ENCODE data around the gene CSNK1D. TPM values are rescaled to one million over a fixed set of nuclear protein-coding genes. Genes with fewer than 3 reads are reported as not detected.

The CSNK1D gene
- total and polyA plus RNA-seq, 7 experiments from 2014 or later, result 46.1 to 249 (median 170) TPM

- H3K36me3 ChIP-seq (ENCODE audit: control insufficient read depth in 2 of 3, insufficient read depth in 3 of 3, low read length in 3 of 3), result peaks cover 29 to 72% (median 40%) of the 10 kb centered on the region in 3 experiments
- H3K27ac ChIP-seq (ENCODE audit: low read depth, low read length), result no peak overlapping the region
- intact Hi-C loops (cut with micrococcal nuclease), result loop anchor here in 1 of 2 donors (2.0 kb wide), 1 partner anchor 77 kb away; no protein-coding TSS in a partner anchor
- H3K4me1 ChIP-seq (ENCODE audit: control insufficient read depth in 2 of 2, insufficient read depth in 2 of 2, low read length in 2 of 2), result peaks cover 3 to 28% of the 10 kb centered on the region in 2 donors
- H3K4me3 Mint-ChIP-seq, result peak overlapping the region in 1 of 10 donors; percentile 32
- peaks cover 14 to 28% (median 17%) of the 10 kb centered on the region in 5 donors for H3K36me3 Mint-ChIP-seq
- ChIA-PET POLR2A (interaction anchor here (1.9 kb wide), 1 partner anchor 12 kb away, joined by 5 read pairs; no protein-coding TSS in a partner anchor), CTCF (no interaction called here)
- H3K27ac Mint-ChIP-seq, result peak overlapping the region in 7 of 9 donors; percentile 42 to 83 (median 73)
- H3K27me3 Mint-ChIP-seq, result no peaks in the 10 kb centered on the region
- ATAC-seq (no peak), DNase-seq (no peak)
- no peaks in the 10 kb centered on the region for H3K9me3 ChIP-seq (ENCODE audit: control insufficient read depth in 2 of 3, low read length in 3 of 3)
- no peak overlapping the region for H3K4me3 ChIP-seq (ENCODE audit: low read length)
- peaks cover 0 to 4% (median 0%) of the 10 kb centered on the region in 11 donors for H3K9me3 Mint-ChIP-seq
- H3K27me3 ChIP-seq (ENCODE audit: control insufficient read depth in 2 of 2, insufficient read depth in 2 of 2, low read length in 2 of 2), result no peaks in the 10 kb centered on the region
- peaks cover 15 to 63% (median 42%) of the 10 kb centered on the region in 7 donors for H3K4me1 Mint-ChIP-seq
Measured at GRCh38 chr17:82243648-82244412, 29.7 kb downstream of the CSNK1D start.

- peaks cover 8 to 36% of the 10 kb centered on the region in 2 donors for H3K4me1 ChIP-seq (ENCODE audit: control insufficient read depth in 2 of 2, insufficient read depth in 2 of 2, low read length in 2 of 2)
- ATAC-seq (no peak), DNase-seq (no peak)
- no peak overlapping the region for H3K4me3 Mint-ChIP-seq
- no peaks in the 10 kb centered on the region for H3K27me3 ChIP-seq (ENCODE audit: control insufficient read depth in 2 of 2, insufficient read depth in 2 of 2, low read length in 2 of 2)
- no peak overlapping the region for H3K27ac ChIP-seq (ENCODE audit: low read depth, low read length)
- H3K9me3 ChIP-seq (ENCODE audit: control insufficient read depth in 2 of 3, low read length in 3 of 3), result no peaks in the 10 kb centered on the region
- intact Hi-C loops (cut with micrococcal nuclease), result no loop called here
- H3K36me3 ChIP-seq (ENCODE audit: control insufficient read depth in 2 of 3, insufficient read depth in 3 of 3, low read length in 3 of 3), result peaks cover 29 to 65% (median 32%) of the 10 kb centered on the region in 3 experiments
- peak overlapping the region in 1 of 9 donors; percentile 58 for H3K27ac Mint-ChIP-seq
- ChIA-PET POLR2A (interaction anchor here (0.5 to 1.9 kb wide), 4 partner anchors 8 to 55 kb away, joined by 4 to 5 read pairs (median 4); no protein-coding TSS in a partner anchor), CTCF (interaction anchor here (1.9 kb wide), 1 partner anchor 37 kb away, joined by 5 read pairs; no protein-coding TSS in a partner anchor)
- H3K4me1 Mint-ChIP-seq, result peaks cover 17 to 68% (median 46%) of the 10 kb centered on the region in 7 donors
- peaks cover 12 to 23% (median 14%) of the 10 kb centered on the region in 5 donors for H3K36me3 Mint-ChIP-seq
- H3K9me3 Mint-ChIP-seq, result peaks cover 0 to 2% (median 0%) of the 10 kb centered on the region in 11 donors
- H3K27me3 Mint-ChIP-seq, result no peaks in the 10 kb centered on the region
- H3K4me3 ChIP-seq (ENCODE audit: low read length), result no peak overlapping the region
Measured at GRCh38 chr17:82242977-82243647, 30.4 kb downstream of the CSNK1D start.

- Mint-ChIP-seq H3K9me3 (peaks cover 0 to 1% (median 0%) of the 10 kb centered on the region in 11 donors), H3K4me1 (peaks cover 13 to 65% (median 47%) of the 10 kb centered on the region in 7 donors), H3K36me3 (peaks cover 9 to 20% (median 11%) of the 10 kb centered on the region in 5 donors), H3K27ac (peak overlapping the region in 5 of 9 donors; percentile 0 to 75 (median 40)), H3K27me3 (no peaks in the 10 kb centered on the region), H3K4me3 (no peak overlapping the region)
- ATAC-seq (no peak), DNase-seq (no peak)
- Histone ChIP-seq H3K4me1 (ENCODE audit: control insufficient read depth in 2 of 2, insufficient read depth in 2 of 2, low read length in 2 of 2) (peaks cover 10 to 40% of the 10 kb centered on the region in 2 donors), H3K27me3 (ENCODE audit: control insufficient read depth in 2 of 2, insufficient read depth in 2 of 2, low read length in 2 of 2) (no peaks in the 10 kb centered on the region), H3K27ac (ENCODE audit: low read depth, low read length) (no peak overlapping the region), H3K9me3 (ENCODE audit: control insufficient read depth in 2 of 3, low read length in 3 of 3) (no peaks in the 10 kb centered on the region), H3K4me3 (ENCODE audit: low read length) (no peak overlapping the region), H3K36me3 (ENCODE audit: control insufficient read depth in 2 of 3, insufficient read depth in 3 of 3, low read length in 3 of 3) (peaks cover 25 to 60% (median 29%) of the 10 kb centered on the region in 3 experiments)
- ChIA-PET CTCF (interaction anchor here (1.9 kb wide), 1 partner anchor 37 kb away, joined by 5 read pairs; no protein-coding TSS in a partner anchor), POLR2A (interaction anchor here (0.5 to 1.9 kb wide), 5 partner anchors 8 to 61 kb away, joined by 4 to 5 read pairs (median 4); no protein-coding TSS in a partner anchor)
- intact Hi-C loops (cut with micrococcal nuclease), result no loop called here
Measured at GRCh38 chr17:82242698-82242976, 30.9 kb downstream of the CSNK1D start.

- Histone ChIP-seq H3K36me3 (ENCODE audit: control insufficient read depth in 2 of 3, insufficient read depth in 3 of 3, low read length in 3 of 3) (peaks cover 20 to 55% (median 25%) of the 10 kb centered on the region in 3 experiments), H3K4me3 (ENCODE audit: low read length) (no peak overlapping the region), H3K4me1 (ENCODE audit: control insufficient read depth in 2 of 2, insufficient read depth in 2 of 2, low read length in 2 of 2) (peaks cover 7 to 35% of the 10 kb centered on the region in 2 donors), H3K27ac (ENCODE audit: low read depth, low read length) (peak overlapping the region; percentile 7), H3K9me3 (ENCODE audit: control insufficient read depth in 2 of 3, low read length in 3 of 3) (no peaks in the 10 kb centered on the region), H3K27me3 (ENCODE audit: control insufficient read depth in 2 of 2, insufficient read depth in 2 of 2, low read length in 2 of 2) (no peaks in the 10 kb centered on the region)
- no peaks in the 10 kb centered on the region for H3K27me3 Mint-ChIP-seq
- POLR2A ChIA-PET, result interaction anchor here (0.5 to 1.9 kb wide), 7 partner anchors 9 to 74 kb away, joined by 3 to 5 read pairs (median 4); no protein-coding TSS in a partner anchor
- CTCF ChIA-PET, result interaction anchor here (1.9 kb wide), 1 partner anchor 36 kb away, joined by 5 read pairs; no protein-coding TSS in a partner anchor
- peak overlapping the region in 2 of 10 donors; percentile 21 to 81 for H3K4me3 Mint-ChIP-seq
- DNase-seq, result no peak
- ATAC-seq, result peak; percentile 0
- intact Hi-C loops (cut with micrococcal nuclease), result no loop called here
- peak overlapping the region; percentile 31 to 75 (median 63) for H3K27ac Mint-ChIP-seq
- peaks cover 13 to 62% (median 47%) of the 10 kb centered on the region in 7 donors for H3K4me1 Mint-ChIP-seq
- H3K36me3 Mint-ChIP-seq, result peaks cover 9 to 20% (median 11%) of the 10 kb centered on the region in 5 donors
- H3K9me3 Mint-ChIP-seq, result peaks cover 0 to 1% (median 0%) of the 10 kb centered on the region in 11 donors
Measured at GRCh38 chr17:82241926-82242697, 31.4 kb downstream of the CSNK1D start.

- peak overlapping the region; percentile 30 for H3K27ac ChIP-seq (ENCODE audit: low read depth, low read length)
- DNase-seq (peak in 1 of 9 donors; percentile 30), ATAC-seq (peak; percentile 61)
- no peaks in the 10 kb centered on the region for H3K27me3 ChIP-seq (ENCODE audit: control insufficient read depth in 2 of 2, insufficient read depth in 2 of 2, low read length in 2 of 2)
- no peak overlapping the region for H3K4me3 ChIP-seq (ENCODE audit: low read length)
- H3K36me3 ChIP-seq (ENCODE audit: control insufficient read depth in 2 of 3, insufficient read depth in 3 of 3, low read length in 3 of 3), result peaks cover 15 to 51% (median 21%) of the 10 kb centered on the region in 3 experiments
- no peaks in the 10 kb centered on the region for H3K27me3 Mint-ChIP-seq
- peaks cover 13 to 55% (median 47%) of the 10 kb centered on the region in 7 donors for H3K4me1 Mint-ChIP-seq
- POLR2A ChIA-PET, result interaction anchor here (0.6 to 2.6 kb wide), 6 partner anchors 9 to 76 kb away, joined by 3 to 11 read pairs (median 4); partner anchors contain the start of genes CD7 and SLC16A3
- H3K9me3 Mint-ChIP-seq, result peaks cover 0 to 1% (median 0%) of the 10 kb centered on the region in 11 donors
- CTCF ChIA-PET, result interaction anchor here (1.9 kb wide), 1 partner anchor 35 kb away, joined by 5 read pairs; no protein-coding TSS in a partner anchor
- H3K36me3 Mint-ChIP-seq, result peaks cover 9 to 19% (median 11%) of the 10 kb centered on the region in 5 donors
- peaks cover 7 to 38% of the 10 kb centered on the region in 2 donors for H3K4me1 ChIP-seq (ENCODE audit: control insufficient read depth in 2 of 2, insufficient read depth in 2 of 2, low read length in 2 of 2)
- intact Hi-C loops (cut with micrococcal nuclease), result no loop called here
- peak overlapping the region; percentile 12 to 85 (median 75) for H3K27ac Mint-ChIP-seq
- H3K9me3 ChIP-seq (ENCODE audit: control insufficient read depth in 2 of 3, low read length in 3 of 3), result no peaks in the 10 kb centered on the region
- peak overlapping the region in 3 of 10 donors; percentile 21 to 81 (median 41) for H3K4me3 Mint-ChIP-seq
Measured at GRCh38 chr17:82241183-82241925, 32.1 kb downstream of the CSNK1D start.
